HPDE6-E6E7 (cell line): Measurements from ENCODE around the gene FJX1.

ENCODE experiments used
- DNase-seq: peaks from one replicate; pipeline ENCODE4 v3.0.0; 2011; ENCODE audit warnings: missing footprints; ENCODE audit errors: extremely low spot score

FJX1 gene

GRCh38 chr11:35605706-35606105, 12.6 kb upstream of the FJX1 start:
- DNase-seq, result no peak

- DNase-seq, result no peak
Measured at GRCh38 chr11:35606206-35606605, 12.1 kb upstream of the FJX1 start.

- DNase-seq, result no peak
Measured at GRCh38 chr11:35608502-35608901, 9.8 kb upstream of the FJX1 start.

GRCh38 chr11:35609656-35610055, 8.6 kb upstream of the FJX1 start:
- DNase-seq, result no peak

GRCh38 chr11:35610631-35611030, 7.6 kb upstream of the FJX1 start:
- DNase-seq, result no peak

GRCh38 chr11:35611741-35612140, 6.5 kb upstream of the FJX1 start:
- no peak for DNase-seq

GRCh38 chr11:35614939-35615569, 3.2 kb upstream of the FJX1 start:
- no peak for DNase-seq

- DNase-seq, result no peak
Measured at GRCh38 chr11:35615921-35616900, 2.0 kb upstream of the FJX1 start.

- no peak for DNase-seq
Measured at GRCh38 chr11:35617316-35617686, 959 bp upstream of the FJX1 start.

GRCh38 chr11:35618497-35619115, 346 bp downstream of the FJX1 start:
- DNase-seq, result peak; percentile 33

GRCh38 chr11:35619116-35619854, 1.0 kb downstream of the FJX1 start:
- no peak for DNase-seq

- no peak for DNase-seq
Measured at GRCh38 chr11:35619855-35620640, 1.8 kb downstream of the FJX1 start.

- no peak for DNase-seq
Measured at GRCh38 chr11:35620795-35621194, 2.5 kb downstream of the FJX1 start.

GRCh38 chr11:35621620-35622019, 3.4 kb downstream of the FJX1 start:
- no peak for DNase-seq

GRCh38 chr11:35622070-35622469, 3.8 kb downstream of the FJX1 start:
- peak; percentile 60 for DNase-seq

- peak; percentile 65 for DNase-seq
Measured at GRCh38 chr11:35623621-35624168, 5.4 kb downstream of the FJX1 start.

GRCh38 chr11:35624316-35624715, 6.1 kb downstream of the FJX1 start:
- no peak for DNase-seq

- DNase-seq, result no peak
Measured at GRCh38 chr11:35624781-35625180, 6.5 kb downstream of the FJX1 start.

GRCh38 chr11:35626501-35626900, 8.2 kb downstream of the FJX1 start:
- DNase-seq, result no peak

- DNase-seq, result no peak
Measured at GRCh38 chr11:35629511-35629910, 11.3 kb downstream of the FJX1 start.

- DNase-seq, result peak; percentile 64
Measured at GRCh38 chr11:35629914-35630313, 11.7 kb downstream of the FJX1 start.
